ENCODE measurements around the gene STK24.

The STK24 gene

GRCh38 chr13:98512774-98513665 is 63.9 kb downstream of the STK24 start:
- Mint-ChIP-seq H3K36me3 (ENCODE audit: low read depth) (peaks cover 41% of the 10 kb centered on the region), H3K27ac (peak overlapping the region; percentile 66), H3K4me3 (no peak overlapping the region), H3K27me3 (no peaks in the 10 kb centered on the region), H3K9me3 (no peaks in the 10 kb centered on the region), H3K4me1 (ENCODE audit: low read depth) (peaks cover 70% of the 10 kb centered on the region)
- intact Hi-C loops (cut with micrococcal nuclease): loop anchor here (10.0 kb wide), 1 partner anchor 142 kb away; no protein-coding TSS in a partner anchor

GRCh38 chr13:98511435-98511834 is 65.5 kb downstream of the STK24 start:
- Mint-ChIP-seq H3K4me1 (ENCODE audit: low read depth) (peaks cover 77% of the 10 kb centered on the region), H3K9me3 (no peaks in the 10 kb centered on the region), H3K36me3 (ENCODE audit: low read depth) (peaks cover 31% of the 10 kb centered on the region), H3K27ac (no peak overlapping the region), H3K27me3 (no peaks in the 10 kb centered on the region), H3K4me3 (no peak overlapping the region)
- intact Hi-C loops (cut with micrococcal nuclease): loop anchor here (10.0 kb wide), 1 partner anchor 143 kb away; no protein-coding TSS in a partner anchor

GRCh38 chr13:98510156-98510509 is 66.8 kb downstream of the STK24 start:
- intact Hi-C loops (cut with micrococcal nuclease): loop anchor here (10.0 kb wide), 1 partner anchor 145 kb away; no protein-coding TSS in a partner anchor
- no peaks in the 10 kb centered on the region for H3K9me3 Mint-ChIP-seq
- H3K4me3 Mint-ChIP-seq: no peak overlapping the region
- H3K27ac Mint-ChIP-seq: peak overlapping the region; percentile 96
- H3K27me3 Mint-ChIP-seq: no peaks in the 10 kb centered on the region
- peaks cover 79% of the 10 kb centered on the region for H3K4me1 Mint-ChIP-seq (ENCODE audit: low read depth)
- peaks cover 25% of the 10 kb centered on the region for H3K36me3 Mint-ChIP-seq (ENCODE audit: low read depth)

DNA sequence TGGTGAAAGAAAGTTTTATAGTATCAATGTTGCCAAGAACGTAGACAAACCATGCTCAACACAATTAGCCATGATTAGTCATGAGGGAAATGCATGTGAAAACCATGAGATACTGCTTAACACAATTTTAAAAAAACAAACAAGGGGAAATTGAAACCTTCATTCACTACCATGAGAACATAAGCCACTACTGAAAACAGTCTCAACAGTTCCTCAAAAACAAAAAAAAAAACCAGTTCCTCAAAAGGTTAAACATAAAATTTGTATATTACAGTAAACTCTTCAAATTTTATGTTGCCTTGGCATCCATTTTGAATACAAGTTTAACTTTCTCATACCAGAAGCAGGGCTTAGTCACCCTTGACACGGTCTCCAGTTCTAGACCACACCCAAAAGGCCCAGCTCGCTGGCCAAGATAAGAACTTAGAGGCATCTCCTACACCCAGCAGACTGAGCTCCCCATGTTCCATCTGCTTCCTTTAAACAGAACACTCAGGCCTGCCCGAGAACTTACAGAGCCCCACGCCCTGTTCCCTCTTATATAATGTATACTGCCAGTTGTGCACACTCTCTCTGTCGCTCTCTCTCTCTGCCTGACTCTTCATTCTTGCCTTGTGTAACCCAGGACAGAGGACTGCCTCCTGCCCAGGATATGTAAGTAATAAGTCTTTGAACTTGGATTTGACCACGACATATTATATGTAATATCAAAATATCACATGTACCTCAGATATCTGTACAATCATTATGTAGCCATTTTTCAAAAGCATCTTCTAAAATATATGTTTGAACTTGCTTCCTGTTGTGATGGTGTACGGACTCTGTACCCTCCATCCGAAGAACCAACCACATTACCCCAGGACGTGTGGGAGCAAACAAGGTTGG is 67.4 kb downstream of the STK24 start:
- intact Hi-C loops (cut with micrococcal nuclease): loop anchor here (1.0 to 10.0 kb wide), 3 partner anchors 25 to 145 kb away; no protein-coding TSS in a partner anchor
- Mint-ChIP-seq H3K9me3 (no peaks in the 10 kb centered on the region), H3K4me3 (peak overlapping the region; percentile 21), H3K27ac (peak overlapping the region; percentile 96), H3K27me3 (no peaks in the 10 kb centered on the region), H3K4me1 (ENCODE audit: low read depth) (peaks cover 79% of the 10 kb centered on the region), H3K36me3 (ENCODE audit: low read depth) (peaks cover 25% of the 10 kb centered on the region)

DNA sequence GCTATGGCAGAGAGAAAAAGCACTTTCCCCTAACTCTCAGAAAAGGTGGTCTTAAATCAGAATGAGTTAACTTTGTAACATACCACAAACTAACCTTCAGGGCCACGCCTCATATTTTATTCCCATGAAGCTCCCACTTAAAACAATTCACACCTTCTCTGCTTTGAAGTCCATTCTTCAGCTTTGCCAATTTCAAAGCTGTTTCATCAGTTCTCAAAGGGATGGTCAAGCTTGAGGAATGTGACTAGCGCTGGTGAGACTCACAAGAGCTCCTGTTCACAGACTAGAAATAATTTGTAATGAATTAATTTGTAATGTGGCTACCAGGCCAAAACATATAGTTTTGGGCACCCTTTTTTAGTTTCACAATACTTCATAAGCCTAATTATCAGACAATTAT is 68.2 kb downstream of the STK24 start:
- Mint-ChIP-seq H3K9me3 (no peaks in the 10 kb centered on the region), H3K36me3 (ENCODE audit: low read depth) (peaks cover 30% of the 10 kb centered on the region), H3K4me3 (no peak overlapping the region), H3K4me1 (ENCODE audit: low read depth) (peaks cover 79% of the 10 kb centered on the region), H3K27me3 (no peaks in the 10 kb centered on the region), H3K27ac (peak overlapping the region; percentile 96)
- intact Hi-C loops (cut with micrococcal nuclease): loop anchor here (1.0 to 5.0 kb wide), 2 partner anchors 24 to 59 kb away; no protein-coding TSS in a partner anchor

DNA sequence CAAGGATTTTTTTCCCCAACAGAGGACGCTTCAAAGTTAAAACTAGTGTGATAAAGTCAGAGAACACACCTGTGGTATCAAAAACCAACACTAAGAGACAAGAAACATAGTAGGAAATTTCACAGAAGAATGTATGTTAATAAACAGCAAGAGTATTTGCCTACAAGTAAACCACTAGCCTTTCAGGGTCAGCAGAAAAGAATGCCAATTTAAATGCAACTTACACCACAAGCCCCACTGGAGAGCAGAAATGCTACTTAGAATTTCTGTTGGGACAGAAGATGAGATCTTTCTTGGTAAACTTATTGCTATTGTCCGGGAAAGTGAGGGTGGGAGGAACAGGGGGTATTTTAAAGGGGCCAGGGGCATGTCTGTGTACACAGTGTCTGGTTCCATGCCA is 68.6 kb downstream of the STK24 start:
- H3K27ac Mint-ChIP-seq: peak overlapping the region; percentile 96
- peaks cover 27% of the 10 kb centered on the region for H3K36me3 Mint-ChIP-seq (ENCODE audit: low read depth)
- intact Hi-C loops (cut with micrococcal nuclease): loop anchor here (5.0 kb wide), 1 partner anchor 59 kb away; no protein-coding TSS in a partner anchor
- no peaks in the 10 kb centered on the region for H3K9me3 Mint-ChIP-seq
- H3K4me1 Mint-ChIP-seq (ENCODE audit: low read depth): peaks cover 82% of the 10 kb centered on the region
- no peaks in the 10 kb centered on the region for H3K27me3 Mint-ChIP-seq
- no peak overlapping the region for H3K4me3 Mint-ChIP-seq

DNA sequence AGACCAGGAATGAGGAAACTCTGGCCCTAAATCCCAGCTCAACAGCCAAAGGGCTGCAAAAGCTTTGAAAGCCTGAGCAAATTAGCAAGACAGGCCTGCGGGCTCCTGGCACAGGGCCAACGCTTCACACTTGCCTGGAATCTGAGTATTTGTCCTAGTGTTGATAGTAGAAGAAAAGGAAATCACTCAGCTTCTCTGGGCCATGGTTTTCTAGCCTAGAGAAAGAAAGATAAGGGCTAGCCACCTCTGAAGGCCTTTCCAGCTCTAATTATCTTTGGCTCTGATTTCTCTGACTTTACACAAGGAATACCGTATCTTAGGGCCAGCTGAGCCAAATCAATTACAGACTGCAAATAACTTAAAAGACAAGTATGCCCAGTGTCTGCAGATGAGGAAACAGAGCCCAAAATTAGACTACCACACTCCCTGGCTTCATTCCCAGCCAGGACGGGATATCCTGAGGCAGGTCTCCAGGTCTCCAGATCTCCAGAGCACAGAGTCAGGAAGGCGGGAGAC is 69.6 kb downstream of the STK24 start:
- Mint-ChIP-seq H3K27ac (peak overlapping the region; percentile 46), H3K36me3 (ENCODE audit: low read depth) (peaks cover 19% of the 10 kb centered on the region), H3K4me1 (ENCODE audit: low read depth) (peaks cover 83% of the 10 kb centered on the region), H3K9me3 (no peaks in the 10 kb centered on the region), H3K27me3 (no peaks in the 10 kb centered on the region), H3K4me3 (no peak overlapping the region)
- intact Hi-C loops (cut with micrococcal nuclease): loop anchor here (5.0 kb wide), 1 partner anchor 60 kb away; no protein-coding TSS in a partner anchor

DNA sequence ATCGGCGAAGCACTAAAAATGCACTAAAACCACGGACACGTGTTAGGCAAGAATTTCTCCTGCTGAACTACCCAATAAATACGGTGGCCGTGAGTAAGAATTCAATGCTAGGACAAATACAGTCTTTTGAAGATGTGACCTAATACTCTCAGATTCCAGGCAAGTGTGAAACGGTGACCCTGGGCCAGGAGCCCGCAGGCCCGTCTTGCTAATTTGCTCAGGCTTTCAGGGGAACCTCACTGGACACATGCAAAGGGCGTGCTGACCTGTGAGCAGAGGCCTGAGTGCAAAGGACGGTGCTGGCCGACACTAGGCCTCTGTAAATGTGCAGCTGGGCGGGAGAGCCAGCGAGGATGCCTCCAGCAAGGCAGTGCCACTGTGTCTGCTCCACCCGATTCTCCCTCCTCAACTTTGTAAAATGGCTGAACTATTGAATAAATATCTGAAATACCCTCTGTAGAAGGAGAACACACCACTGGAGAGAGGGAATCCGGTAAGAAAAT is 70.1 kb downstream of the STK24 start:
- intact Hi-C loops (cut with micrococcal nuclease): loop anchor here (5.0 kb wide), 1 partner anchor 61 kb away; no protein-coding TSS in a partner anchor
- Mint-ChIP-seq H3K27ac (no peak overlapping the region), H3K36me3 (ENCODE audit: low read depth) (peaks cover 13% of the 10 kb centered on the region), H3K9me3 (no peaks in the 10 kb centered on the region), H3K4me3 (no peak overlapping the region), H3K27me3 (no peaks in the 10 kb centered on the region), H3K4me1 (ENCODE audit: low read depth) (peaks cover 84% of the 10 kb centered on the region)

GRCh38 chr13:98506322-98506721 is 70.6 kb downstream of the STK24 start:
- intact Hi-C loops (cut with micrococcal nuclease): loop anchor here (5.0 kb wide), 1 partner anchor 61 kb away; no protein-coding TSS in a partner anchor
- peaks cover 13% of the 10 kb centered on the region for H3K36me3 Mint-ChIP-seq (ENCODE audit: low read depth)
- H3K4me3 Mint-ChIP-seq: no peak overlapping the region
- H3K4me1 Mint-ChIP-seq (ENCODE audit: low read depth): peaks cover 87% of the 10 kb centered on the region
- H3K27me3 Mint-ChIP-seq: no peaks in the 10 kb centered on the region
- H3K9me3 Mint-ChIP-seq: no peaks in the 10 kb centered on the region
- H3K27ac Mint-ChIP-seq: no peak overlapping the region

GRCh38 chr13:98505217-98505616 is 71.7 kb downstream of the STK24 start:
- intact Hi-C loops (cut with micrococcal nuclease): loop anchor here (5.0 kb wide), 1 partner anchor 62 kb away; no protein-coding TSS in a partner anchor
- Mint-ChIP-seq H3K27ac (no peak overlapping the region), H3K4me1 (ENCODE audit: low read depth) (peaks cover 78% of the 10 kb centered on the region)

GRCh38 chr13:98504371-98504963 is 72.4 kb downstream of the STK24 start:
- Mint-ChIP-seq H3K27ac (no peak overlapping the region), H3K4me3 (no peak overlapping the region)

More at GRCh38 chr13:98505217-98505616, 71.7 kb downstream of the STK24 start:
- H3K4me3 Mint-ChIP-seq: no peak overlapping the region
- H3K27me3 Mint-ChIP-seq: no peaks in the 10 kb centered on the region
- no peaks in the 10 kb centered on the region for H3K9me3 Mint-ChIP-seq
- peaks cover 15% of the 10 kb centered on the region for H3K36me3 Mint-ChIP-seq (ENCODE audit: low read depth)

DNA sequence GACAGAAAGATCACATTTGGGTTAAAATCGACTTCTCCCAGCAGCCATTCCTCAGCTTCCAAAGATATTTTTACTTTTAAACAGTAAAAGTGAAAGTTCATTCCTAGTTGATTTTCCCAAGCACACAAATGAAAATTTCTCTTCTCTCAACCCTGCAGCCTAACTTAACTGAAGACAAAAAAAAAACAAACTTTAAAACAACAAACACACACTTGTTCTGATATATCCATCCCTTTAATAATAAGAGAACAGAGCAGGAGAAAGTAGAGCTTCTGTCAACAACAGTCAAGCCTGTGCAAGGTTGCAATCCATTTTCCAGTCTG is 72.9 kb downstream of the STK24 start:
- intact Hi-C loops (cut with micrococcal nuclease): no loop called here
- peaks cover 67% of the 10 kb centered on the region for H3K4me1 Mint-ChIP-seq (ENCODE audit: low read depth)
- H3K4me3 Mint-ChIP-seq: no peak overlapping the region

More at GRCh38 chr13:98504371-98504963, 72.4 kb downstream of the STK24 start:
- Mint-ChIP-seq H3K36me3 (ENCODE audit: low read depth) (peaks cover 22% of the 10 kb centered on the region), H3K9me3 (no peaks in the 10 kb centered on the region), H3K4me1 (ENCODE audit: low read depth) (peaks cover 70% of the 10 kb centered on the region), H3K27me3 (no peaks in the 10 kb centered on the region)
- intact Hi-C loops (cut with micrococcal nuclease): no loop called here

More for the DNA sequence above, 72.9 kb downstream of the STK24 start:
- H3K36me3 Mint-ChIP-seq (ENCODE audit: low read depth): peaks cover 27% of the 10 kb centered on the region
- peak overlapping the region; percentile 15 for H3K27ac Mint-ChIP-seq
- no peaks in the 10 kb centered on the region for H3K9me3 Mint-ChIP-seq
- no peaks in the 10 kb centered on the region for H3K27me3 Mint-ChIP-seq

All from dendritic cell treated with granulocyte-macrophage colony-stimulating factor and Interleukin-4, amounts not matched to agents 40 ng/mL and 50 ng/mL, for 4 days (primary cell).